ENCODE data around the gene DEDD2.
A peak's percentile ranks its signal among the peaks of the same experiment; 100 is the strongest.

Gene DEDD2

DNA sequence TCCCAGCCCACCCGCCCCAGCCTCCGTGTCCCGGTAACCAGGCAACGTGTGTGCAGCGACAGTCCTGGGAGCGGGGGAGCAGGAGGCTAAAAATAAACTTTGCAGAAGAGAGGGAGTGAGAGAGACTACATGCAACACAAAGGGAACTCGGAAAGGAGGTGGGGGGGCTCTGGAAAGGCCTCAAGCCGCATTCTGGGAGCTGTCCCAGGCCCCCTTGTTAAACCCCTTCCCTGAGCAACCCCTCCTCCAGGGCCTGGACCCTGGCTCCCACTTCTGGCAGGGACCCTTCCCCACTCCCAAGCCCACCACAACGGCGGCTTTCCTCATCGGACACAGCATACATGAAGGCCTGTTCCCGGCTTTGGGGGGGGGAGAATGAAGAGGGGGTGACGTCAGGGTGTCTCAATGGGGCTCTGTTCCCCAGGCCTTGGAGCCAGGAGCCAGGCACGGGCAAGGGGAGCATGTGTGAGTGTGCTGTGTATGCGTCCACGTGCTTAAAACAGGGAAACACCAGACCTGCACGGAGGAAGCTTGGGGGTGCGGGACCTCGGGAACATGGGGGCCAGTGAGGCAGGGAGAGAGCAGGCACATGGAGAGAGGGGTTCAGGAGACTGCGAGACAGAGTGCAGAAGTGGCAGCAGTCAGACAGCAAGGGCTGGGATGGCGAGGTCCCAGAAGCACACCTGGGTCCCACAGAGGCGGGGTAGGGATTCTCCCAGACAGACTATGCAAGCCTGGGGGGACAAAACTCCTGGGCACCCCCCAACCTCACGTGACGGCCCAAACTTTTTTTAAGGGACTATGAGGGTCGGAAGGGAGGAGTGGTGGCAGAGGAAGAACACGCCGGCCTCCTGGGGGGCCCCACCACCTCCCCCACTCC lies 35.1 kb upstream of the DEDD2 start:
- no peaks in the 10 kb centered on the region for H3K27me3 ChIP-seq (ENCODE audit: control insufficient read depth in 1 of 2, insufficient read depth in 1 of 2, low read length in 2 of 2)
- H3K23ac ChIP-seq (ENCODE audit: low read length in 2 of 2) = peak overlapping the region in 1 of 2 experiments; percentile 97
- H3K4me2 ChIP-seq (ENCODE audit: low read length, poor library complexity, severe bottlenecking) = peak overlapping the region; percentile 76
- peak overlapping the region; percentile 31 to 91 for H3K4ac ChIP-seq (ENCODE audit: low read depth in 1 of 2, low read length in 2 of 2)
- H4K91ac ChIP-seq (ENCODE audit: low read length) = peak overlapping the region; percentile 29
- peaks cover 14 to 37% of the 10 kb centered on the region in 2 experiments for H3K36me3 ChIP-seq (ENCODE audit: control insufficient read depth in 1 of 2, insufficient read depth in 2 of 2, low read depth in 1 of 2, low read length in 2 of 2)
- no peak overlapping the region for H4K8ac ChIP-seq (ENCODE audit: low read length)
- H2BK12ac ChIP-seq (ENCODE audit: low read length in 2 of 2) = peak overlapping the region; percentile 2 to 12
- peaks cover 34% of the 10 kb centered on the region for H3K4me1 ChIP-seq (ENCODE audit: control insufficient read depth, insufficient read depth, low read depth, low read length)
- peak overlapping the region; percentile 75 for H2BK15ac ChIP-seq (ENCODE audit: low read depth, poor library complexity, severe bottlenecking)
- no peak overlapping the region for H2BK120ac ChIP-seq (ENCODE audit: low read depth, low read length)
- WGBS = 8% methylated on average over 17 of the region's 27 CpGs
- peak; percentile 81 for DNase-seq
- peak overlapping the region; percentile 83 to 99 for H3K4me3 ChIP-seq (ENCODE audit: insufficient read depth in 1 of 2, low read depth in 1 of 2, low read length in 2 of 2)
- peak overlapping the region; percentile 78 for H3K27ac ChIP-seq (ENCODE audit: low read length, poor library complexity, severe bottlenecking)
- peak overlapping the region; percentile 90 for H3K9ac ChIP-seq (ENCODE audit: low read length)
- no peaks in the 10 kb centered on the region for H3K9me3 ChIP-seq (ENCODE audit: control insufficient read depth, low read length)
- peak overlapping the region in 1 of 2 experiments; percentile 82 for H3K14ac ChIP-seq (ENCODE audit: low read length in 2 of 2)
- peak overlapping the region; percentile 48 for H2BK5ac ChIP-seq (ENCODE audit: low read depth, low read length, poor library complexity, severe bottlenecking)
- peaks cover 13% of the 10 kb centered on the region for H3K79me1 ChIP-seq (replicated peaks; ENCODE audit: low read length, poor library complexity, severe bottlenecking)
- H3K18ac ChIP-seq (ENCODE audit: low read depth in 1 of 2, low read length in 2 of 2) = peak overlapping the region; percentile 86 to 91
- no peak overlapping the region for H2AFZ ChIP-seq (ENCODE audit: low read depth, low read length)
- H2AK5ac ChIP-seq (ENCODE audit: low read length, severe bottlenecking) = peak overlapping the region; percentile 49

DNA sequence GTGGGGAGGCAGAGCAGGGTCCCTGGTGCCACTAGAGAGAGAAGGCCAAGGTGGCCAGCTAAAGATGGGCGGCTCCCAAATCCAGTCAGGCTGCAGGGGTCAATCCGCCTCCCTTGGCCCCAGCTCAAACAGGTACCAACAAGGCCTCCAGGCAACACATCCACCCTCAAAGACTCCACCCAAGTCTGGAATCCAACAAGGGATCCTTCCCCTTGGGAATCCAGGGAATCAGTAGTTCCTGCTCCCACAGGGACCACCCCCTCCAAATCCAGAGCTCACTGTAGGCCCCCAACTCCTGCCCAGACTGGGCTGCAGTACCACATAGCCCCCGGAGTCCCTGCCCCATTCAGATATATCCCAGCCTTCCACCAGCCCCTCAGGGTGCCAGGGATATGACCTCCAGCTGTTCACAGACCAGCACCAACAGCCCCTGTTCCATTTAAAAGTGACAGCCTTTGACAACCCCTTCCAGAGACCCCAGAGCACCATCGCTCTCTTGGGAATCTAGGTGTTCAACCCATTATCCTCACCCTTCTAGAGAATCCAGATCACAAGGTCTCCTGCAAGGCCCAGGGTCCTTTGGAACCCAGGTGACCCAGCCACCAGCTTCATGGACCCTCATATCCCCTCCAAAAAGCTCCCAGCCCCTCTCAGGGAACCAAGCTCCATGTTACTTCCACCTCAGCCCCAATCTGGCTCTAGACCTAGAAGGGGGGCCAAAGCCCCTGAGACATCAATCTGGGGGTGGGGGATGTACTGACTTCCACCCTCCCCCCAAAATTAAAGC lies 34.3 kb upstream of the DEDD2 start:
- Histone ChIP-seq H3K36me3 (ENCODE audit: control insufficient read depth in 1 of 2, insufficient read depth in 2 of 2, low read depth in 1 of 2, low read length in 2 of 2) (peaks cover 14 to 44% of the 10 kb centered on the region in 2 experiments), H3K4me1 (ENCODE audit: control insufficient read depth, insufficient read depth, low read depth, low read length) (peaks cover 39% of the 10 kb centered on the region), H3K27ac (ENCODE audit: low read length, poor library complexity, severe bottlenecking) (peak overlapping the region; percentile 35), H3K79me1 (replicated peaks; ENCODE audit: low read length, poor library complexity, severe bottlenecking) (peaks cover 17% of the 10 kb centered on the region), H4K8ac (ENCODE audit: low read length) (no peak overlapping the region), H2AFZ (ENCODE audit: low read depth, low read length) (no peak overlapping the region), H3K14ac (ENCODE audit: low read length in 2 of 2) (peak overlapping the region in 1 of 2 experiments; percentile 68), H2BK15ac (ENCODE audit: low read depth, poor library complexity, severe bottlenecking) (no peak overlapping the region), H3K27me3 (ENCODE audit: control insufficient read depth in 1 of 2, insufficient read depth in 1 of 2, low read length in 2 of 2) (no peaks in the 10 kb centered on the region), H3K9me3 (ENCODE audit: control insufficient read depth, low read length) (no peaks in the 10 kb centered on the region), H3K4me3 (ENCODE audit: insufficient read depth in 1 of 2, low read depth in 1 of 2, low read length in 2 of 2) (peak overlapping the region in 1 of 2 experiments; percentile 83), H3K9ac (ENCODE audit: low read length) (peak overlapping the region; percentile 90), H3K18ac (ENCODE audit: low read depth in 1 of 2, low read length in 2 of 2) (peak overlapping the region; percentile 28 to 49), H4K91ac (ENCODE audit: low read length) (no peak overlapping the region), H3K4ac (ENCODE audit: low read depth in 1 of 2, low read length in 2 of 2) (peak overlapping the region; percentile 17 to 43), H3K23ac (ENCODE audit: low read length in 2 of 2) (no peak overlapping the region), H3K4me2 (ENCODE audit: low read length, poor library complexity, severe bottlenecking) (peak overlapping the region; percentile 35), H2BK5ac (ENCODE audit: low read depth, low read length, poor library complexity, severe bottlenecking) (no peak overlapping the region), H2BK120ac (ENCODE audit: low read depth, low read length) (no peak overlapping the region), H2AK5ac (ENCODE audit: low read length, severe bottlenecking) (peak overlapping the region; percentile 22), H2BK12ac (ENCODE audit: low read length in 2 of 2) (no peak overlapping the region)
- DNase-seq = no peak
- 95% methylated on average over 3 of the region's 4 CpGs for WGBS

GRCh38 chr19:42250666-42251531 lies 33.4 kb upstream of the DEDD2 start:
- Histone ChIP-seq H3K23ac (ENCODE audit: low read length in 2 of 2) (no peak overlapping the region), H4K8ac (ENCODE audit: low read length) (no peak overlapping the region), H3K36me3 (ENCODE audit: control insufficient read depth in 1 of 2, insufficient read depth in 2 of 2, low read depth in 1 of 2, low read length in 2 of 2) (peaks cover 14 to 51% of the 10 kb centered on the region in 2 experiments), H2AK5ac (ENCODE audit: low read length, severe bottlenecking) (no peak overlapping the region), H3K9me3 (ENCODE audit: control insufficient read depth, low read length) (no peaks in the 10 kb centered on the region), H2AFZ (ENCODE audit: low read depth, low read length) (no peak overlapping the region), H2BK12ac (ENCODE audit: low read length in 2 of 2) (no peak overlapping the region), H2BK120ac (ENCODE audit: low read depth, low read length) (no peak overlapping the region), H3K4me1 (ENCODE audit: control insufficient read depth, insufficient read depth, low read depth, low read length) (peaks cover 42% of the 10 kb centered on the region), H3K9ac (ENCODE audit: low read length) (peak overlapping the region; percentile 83), H2BK15ac (ENCODE audit: low read depth, poor library complexity, severe bottlenecking) (no peak overlapping the region), H4K91ac (ENCODE audit: low read length) (no peak overlapping the region), H3K4me3 (ENCODE audit: insufficient read depth in 1 of 2, low read depth in 1 of 2, low read length in 2 of 2) (peak overlapping the region in 1 of 2 experiments; percentile 38), H3K27me3 (ENCODE audit: control insufficient read depth in 1 of 2, insufficient read depth in 1 of 2, low read length in 2 of 2) (no peaks in the 10 kb centered on the region), H3K27ac (ENCODE audit: low read length, poor library complexity, severe bottlenecking) (no peak overlapping the region), H3K4ac (ENCODE audit: low read depth in 1 of 2, low read length in 2 of 2) (no peak overlapping the region), H3K14ac (ENCODE audit: low read length in 2 of 2) (no peak overlapping the region), H2BK5ac (ENCODE audit: low read depth, low read length, poor library complexity, severe bottlenecking) (no peak overlapping the region), H3K4me2 (ENCODE audit: low read length, poor library complexity, severe bottlenecking) (peak overlapping the region; percentile 12), H3K79me1 (replicated peaks; ENCODE audit: low read length, poor library complexity, severe bottlenecking) (peaks cover 18% of the 10 kb centered on the region), H3K18ac (ENCODE audit: low read depth in 1 of 2, low read length in 2 of 2) (peak overlapping the region in 1 of 2 experiments; percentile 37)
- 74% methylated on average over 11 of the region's 19 CpGs for WGBS
- DNase-seq = peak; percentile 36

All from mesenchymal stem cell (in vitro differentiated cells and primary cell).